GM19025 (cell line): Measurements from ENCODE around the gene INPP5A.

Source experiments
- ATAC-seq: cut with Tn5 transposase; IDR thresholded peaks from one replicate; pipeline ENCODE4 v1.9.1; 2021; ENCODE audit warnings: mild to moderate bottlenecking, low read depth, moderate library complexity; ENCODE audit not compliant: unreplicated experiment

Gene INPP5A

GRCh38 chr10:132576671-132577349 is 39.2 kb downstream of the INPP5A start:
- ATAC-seq = no peak

- no peak for ATAC-seq
Observed at GRCh38 chr10:132577350-132578003, 39.9 kb downstream of the INPP5A start.

- no peak for ATAC-seq
Observed at GRCh38 chr10:132578287-132578951, 40.8 kb downstream of the INPP5A start.

GRCh38 chr10:132579027-132579859 is 41.7 kb downstream of the INPP5A start:
- ATAC-seq = no peak

GRCh38 chr10:132580143-132580542 is 42.6 kb downstream of the INPP5A start:
- ATAC-seq = no peak

- no peak for ATAC-seq
Observed at GRCh38 chr10:132580617-132581016, 43.0 kb downstream of the INPP5A start.

- no peak for ATAC-seq
Observed at GRCh38 chr10:132582137-132582536, 44.5 kb downstream of the INPP5A start.

GRCh38 chr10:132582771-132583170 is 45.2 kb downstream of the INPP5A start:
- ATAC-seq = no peak

GRCh38 chr10:132583456-132583855 is 45.9 kb downstream of the INPP5A start:
- no peak for ATAC-seq

GRCh38 chr10:132584081-132584480 is 46.5 kb downstream of the INPP5A start:
- no peak for ATAC-seq

GRCh38 chr10:132585732-132586722 is 48.4 kb downstream of the INPP5A start:
- no peak for ATAC-seq

GRCh38 chr10:132586739-132587138 is 49.2 kb downstream of the INPP5A start:
- no peak for ATAC-seq

- ATAC-seq = no peak
Observed at GRCh38 chr10:132587175-132587574, 49.6 kb downstream of the INPP5A start.

- no peak for ATAC-seq
Observed at GRCh38 chr10:132588301-132589013, 50.9 kb downstream of the INPP5A start.

- ATAC-seq = no peak
Observed at GRCh38 chr10:132589015-132589414, 51.4 kb downstream of the INPP5A start.

- ATAC-seq = no peak
Observed at GRCh38 chr10:132589681-132590080, 52.1 kb downstream of the INPP5A start.

- no peak for ATAC-seq
Observed at GRCh38 chr10:132590094-132590751, 52.6 kb downstream of the INPP5A start.

- ATAC-seq = no peak
Observed at GRCh38 chr10:132590752-132591121, 53.1 kb downstream of the INPP5A start.
